Smooth muscle cell (in vitro differentiated cells): Measurements from ENCODE around the gene SYTL1. TPM values are rescaled to one million over a fixed set of nuclear protein-coding genes. Genes with fewer than 3 reads are reported as not detected.

Experiments
- DNase-seq: peaks from one replicate; lab custom pipeline; 2025; ENCODE audit not compliant: unreplicated experiment; lab: John Stamatoyannopoulos, UW
- H2AFZ ChIP-seq: fragments of 200-600 bp; sonication (generic); 2 replicates; pipeline ENCODE4 v1.6.0; 2016; ENCODE audit warnings: antibody characterized with exemption, low read depth, mild to moderate bottlenecking
- H3F3A ChIP-seq: fragments of 200-600 bp; sonication (generic); 2 replicates; pipeline ENCODE4 v1.6.0; 2017; ENCODE audit warnings: antibody characterized with exemption, low read depth
- H3K27ac ChIP-seq: fragments of 200-600 bp; sonication (generic); 2 replicates; pipeline ENCODE4 v1.5.1; 2016; ENCODE audit warnings: low read depth, mild to moderate bottlenecking
- H3K27me3 ChIP-seq: fragments of 200-600 bp; sonication (generic); 2 replicates; pipeline ENCODE4 v1.6.1; 2016; ENCODE audit warnings: low read depth, mild to moderate bottlenecking
- H3K36me3 ChIP-seq: fragments of 200-600 bp; sonication (generic); 2 replicates; pipeline ENCODE4 v1.5.1; 2016; ENCODE audit warnings: low read depth
- H3K4me1 ChIP-seq: fragments of 200-600 bp; sonication (generic); 2 replicates; pipeline ENCODE4 v1.5.1; 2016; ENCODE audit warnings: low read depth
- H3K4me2 ChIP-seq: fragments of 200-600 bp; sonication (generic); 2 replicates; pipeline ENCODE4 v1.6.0; 2016; ENCODE audit warnings: mild to moderate bottlenecking
- H3K4me3 ChIP-seq: fragments of 200-600 bp; sonication (generic); 2 replicates; pipeline ENCODE4 v1.5.1; 2016; ENCODE audit warnings: mild to moderate bottlenecking
- H3K79me2 ChIP-seq: fragments of 200-600 bp; sonication (generic); 2 replicates; pipeline ENCODE4 v1.6.0; 2016; ENCODE audit warnings: low read depth, mild to moderate bottlenecking
- H3K9ac ChIP-seq: fragments of 200-600 bp; sonication (generic); 2 replicates; pipeline ENCODE4 v1.6.0; 2016; ENCODE audit warnings: low read depth
- H3K9me3 ChIP-seq: fragments of 200-600 bp; sonication (generic); replicated peaks from 2 replicates; pipeline ENCODE4 v1.5.1; 2016; ENCODE audit warnings: low read depth
- H4K20me1 ChIP-seq: fragments of 200-600 bp; sonication (generic); 2 replicates; pipeline ENCODE4 v1.6.0; 2016; ENCODE audit warnings: low read depth
- WGBS: methylation state at CpG from one replicate; pipeline ENCODE4 v1.1.7; 2016; ENCODE audit warnings: low lambda C conversion rate; 5-methylcytosine and 5-hydroxymethylcytosine counted together
- polyA plus RNA-seq: library from polyadenylated mRNA; unstranded; fragments of >200 nt; fragmentation: Nextera tagmentation; extraction: Ambion mirVana; gene quantifications from 2 replicates; pipeline ENCODE4 v1.2.1, GENCODE V29; 2016
- total RNA-seq: library from RNA; depleted of rRNA; stranded (reverse); fragments of >200 nt; gene quantifications from 2 replicates; pipeline ENCODE4 v1.2.3, GENCODE V29; 2014
- TF ChIP-seq, protein P1 (sequence below): fragments of 200-600 bp; sonication (generic); IDR thresholded peaks from 2 replicates; pipeline ENCODE4 v1.5.1; 2017; ENCODE audit warnings: borderline replicate concordance, mild to moderate bottlenecking, antibody characterized with exemption; ENCODE audit not compliant: insufficient read depth, poor library complexity, severe bottlenecking

SYTL1 gene
- total and polyA plus RNA-seq, 2 experiments from 2014 or later: 14.2 to 16.5 TPM

DNA sequence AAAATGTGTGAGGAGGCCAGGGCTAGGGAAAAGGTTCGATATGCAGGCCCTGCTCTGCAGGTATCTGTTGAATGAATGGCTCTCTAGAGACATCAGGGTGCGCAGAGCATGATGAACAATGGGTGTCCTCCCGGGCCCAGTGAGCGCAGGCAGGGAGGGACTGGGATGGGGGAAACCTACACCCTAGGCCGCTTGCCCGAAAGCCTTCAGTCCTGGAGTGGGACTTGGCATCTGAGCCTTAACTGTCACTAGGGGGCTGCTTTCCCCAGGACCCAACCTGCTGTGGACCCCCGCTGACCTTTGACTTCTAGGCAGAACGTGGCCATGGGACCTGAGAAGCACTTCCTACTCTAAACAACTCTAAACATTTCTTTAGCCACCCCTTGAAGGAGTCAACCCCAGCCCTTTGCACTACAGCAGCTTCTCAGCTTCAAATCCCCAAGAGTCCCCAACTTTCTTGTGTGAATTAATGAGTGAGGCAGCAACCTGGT, 25.4 kb downstream of the SYTL1 start:
- Histone ChIP-seq H3K4me3 (peak overlapping the region; percentile 63), H3K79me2 (peaks cover 5% of the 10 kb centered on the region), H3K4me2 (peak overlapping the region; percentile 88), H3K4me1 (peaks cover 15% of the 10 kb centered on the region), H2AFZ (peak overlapping the region; percentile 96), H3K27me3 (no peaks in the 10 kb centered on the region), H3F3A (peaks cover 7% of the 10 kb centered on the region), H3K36me3 (no peaks in the 10 kb centered on the region), H3K9me3 (no peaks in the 10 kb centered on the region), H4K20me1 (peaks cover 5% of the 10 kb centered on the region), H3K9ac (no peak overlapping the region), H3K27ac (peak overlapping the region; percentile 75)
- DNase-seq: no peak
- TF ChIP-seq, protein P1, sequence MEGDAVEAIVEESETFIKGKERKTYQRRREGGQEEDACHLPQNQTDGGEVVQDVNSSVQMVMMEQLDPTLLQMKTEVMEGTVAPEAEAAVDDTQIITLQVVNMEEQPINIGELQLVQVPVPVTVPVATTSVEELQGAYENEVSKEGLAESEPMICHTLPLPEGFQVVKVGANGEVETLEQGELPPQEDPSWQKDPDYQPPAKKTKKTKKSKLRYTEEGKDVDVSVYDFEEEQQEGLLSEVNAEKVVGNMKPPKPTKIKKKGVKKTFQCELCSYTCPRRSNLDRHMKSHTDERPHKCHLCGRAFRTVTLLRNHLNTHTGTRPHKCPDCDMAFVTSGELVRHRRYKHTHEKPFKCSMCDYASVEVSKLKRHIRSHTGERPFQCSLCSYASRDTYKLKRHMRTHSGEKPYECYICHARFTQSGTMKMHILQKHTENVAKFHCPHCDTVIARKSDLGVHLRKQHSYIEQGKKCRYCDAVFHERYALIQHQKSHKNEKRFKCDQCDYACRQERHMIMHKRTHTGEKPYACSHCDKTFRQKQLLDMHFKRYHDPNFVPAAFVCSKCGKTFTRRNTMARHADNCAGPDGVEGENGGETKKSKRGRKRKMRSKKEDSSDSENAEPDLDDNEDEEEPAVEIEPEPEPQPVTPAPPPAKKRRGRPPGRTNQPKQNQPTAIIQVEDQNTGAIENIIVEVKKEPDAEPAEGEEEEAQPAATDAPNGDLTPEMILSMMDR: no peak
- 44% methylated on average over 8 of the region's 8 CpGs for WGBS

DNA sequence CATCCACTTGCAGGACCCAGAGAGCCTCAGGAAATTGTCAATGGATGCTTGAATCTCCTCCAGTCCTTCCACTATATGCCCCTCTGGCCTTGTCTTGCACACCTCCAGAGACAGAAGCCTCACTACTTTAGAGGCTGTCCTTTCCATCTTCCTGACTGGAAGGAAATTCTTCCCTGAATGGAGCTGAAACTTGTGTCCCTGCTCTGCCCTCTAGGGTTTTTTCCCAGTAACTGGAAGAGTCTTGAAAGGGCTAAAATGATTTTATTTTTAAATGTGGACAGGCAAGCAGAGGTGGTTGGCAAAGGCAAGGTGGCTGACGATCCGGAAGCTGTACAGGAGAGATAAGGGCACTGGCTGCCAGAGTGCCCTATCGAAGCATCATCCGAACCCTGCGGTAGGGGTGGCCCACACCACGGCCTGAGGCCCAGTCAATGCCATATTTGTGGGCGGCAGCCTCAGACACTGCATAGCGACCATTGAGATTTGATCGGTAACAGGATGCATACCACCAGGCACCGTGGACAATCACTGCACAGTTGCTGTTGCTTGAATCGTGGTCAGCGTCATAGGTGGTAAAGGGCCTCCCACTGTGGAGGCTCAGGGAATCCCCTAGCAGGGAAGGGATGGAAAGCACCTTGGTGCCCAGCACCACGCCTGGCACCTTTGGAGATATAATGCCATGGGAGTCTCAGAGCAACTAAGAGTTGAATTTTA, 27.2 kb downstream of the SYTL1 start:
- no peak overlapping the region for H2AFZ ChIP-seq
- peaks cover 5% of the 10 kb centered on the region for H4K20me1 ChIP-seq
- H3F3A ChIP-seq: peaks cover 7% of the 10 kb centered on the region
- H3K4me1 ChIP-seq: peaks cover 15% of the 10 kb centered on the region
- 87% methylated on average over 13 of the region's 13 CpGs for WGBS
- H3K9me3 ChIP-seq: no peaks in the 10 kb centered on the region
- no peak overlapping the region for H3K4me3 ChIP-seq
- DNase-seq: no peak
- H3K9ac ChIP-seq: no peak overlapping the region
- H3K27me3 ChIP-seq: no peaks in the 10 kb centered on the region
- no peaks in the 10 kb centered on the region for H3K36me3 ChIP-seq
- H3K79me2 ChIP-seq: peaks cover 5% of the 10 kb centered on the region
- TF ChIP-seq, protein P1: peak; percentile 26
- no peak overlapping the region for H3K27ac ChIP-seq
- H3K4me2 ChIP-seq: no peak overlapping the region

DNA sequence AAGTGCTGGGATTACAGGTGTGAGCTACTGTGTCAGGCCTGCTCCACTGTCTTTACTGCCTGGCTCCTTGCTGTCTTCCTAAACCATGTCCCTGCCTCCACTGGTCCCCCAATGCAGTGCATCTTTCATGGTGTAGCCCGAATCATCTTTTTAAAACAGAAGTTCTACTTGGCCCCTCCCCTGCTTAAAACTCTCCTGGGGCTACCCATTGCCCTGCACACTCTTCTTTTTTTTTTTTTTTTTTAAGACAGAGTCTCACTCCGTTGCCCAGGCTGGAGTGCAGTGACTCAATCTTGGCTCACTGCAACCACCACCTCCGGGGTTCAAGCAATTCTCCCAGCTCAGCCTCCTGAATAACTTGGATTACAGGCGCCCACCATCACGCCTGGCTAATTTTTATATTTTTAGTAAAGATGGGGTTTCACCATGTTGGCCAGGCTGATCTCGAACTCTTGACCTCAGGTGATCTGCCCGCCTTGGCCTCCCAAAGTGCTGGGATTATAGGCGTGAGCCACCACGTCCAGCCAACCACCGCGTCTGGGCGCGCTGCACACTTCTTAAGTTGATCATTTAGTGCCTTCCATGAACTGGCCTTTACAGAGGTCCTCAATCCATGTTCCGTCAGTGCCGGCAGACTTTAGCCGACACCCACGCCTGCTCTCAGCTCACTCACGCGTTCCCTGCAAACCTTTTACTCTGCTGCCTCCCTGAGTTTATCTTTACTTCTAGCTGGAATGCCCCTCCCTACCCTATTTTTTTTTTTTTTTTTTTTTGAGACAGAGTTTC, 30.4 kb downstream of the SYTL1 start:
- Histone ChIP-seq H3K4me3 (no peak overlapping the region), H3K36me3 (no peaks in the 10 kb centered on the region), H3K9ac (no peak overlapping the region), H4K20me1 (no peaks in the 10 kb centered on the region), H3K9me3 (no peaks in the 10 kb centered on the region), H2AFZ (no peak overlapping the region), H3K27ac (no peak overlapping the region), H3K27me3 (no peaks in the 10 kb centered on the region), H3K4me1 (peaks cover 2% of the 10 kb centered on the region), H3K79me2 (no peaks in the 10 kb centered on the region), H3F3A (no peaks in the 10 kb centered on the region), H3K4me2 (no peak overlapping the region)
- TF ChIP-seq, protein P1: no peak
- DNase-seq: no peak
- WGBS: 79% methylated on average over 19 of the region's 19 CpGs
